Caco-2 (cell line): ENCODE measurements around the gene CSK. TPM values are rescaled to one million over a fixed set of nuclear protein-coding genes. Genes with fewer than 3 reads are reported as not detected.

ENCODE experiments used
- BruUV-seq: library from RNA; stranded (reverse); fragments of 400-500 nt; replicated peaks from 2 replicates; lab custom pipeline; 2021; lab: Mats Ljungman, UMichigan
- CTCF ChIA-PET: fragments of 300-600 bp; sonication (Branson Sonifier 250); formaldehyde crosslinking; loops from one replicate; lab custom pipeline; 2022; ENCODE audit warnings: antibody characterized with exemption; lab: Charles Lee
- POLR2A ChIA-PET: fragments of 300-600 bp; sonication (Branson Sonifier 250); formaldehyde crosslinking; loops from one replicate; lab custom pipeline; 2022; ENCODE audit warnings: antibody characterized with exemption; lab: Charles Lee
- DNase-seq, 2 experiments: peaks; one replicate each; pipeline versions ENCODE4 v3.0.0 to v3.0.0-alpha.2; 2020 to 2022
- H3K27me3 ChIP-seq: replicated peaks from 2 replicates; pipeline ENCODE4 v1.6.0; 2011; ENCODE audit warnings: low read length; ENCODE audit not compliant: control insufficient read depth, insufficient read depth
- H3K36me3 ChIP-seq: 2 replicates; pipeline ENCODE4 v1.5.1; 2011; ENCODE audit warnings: low read length; ENCODE audit not compliant: control insufficient read depth, insufficient read depth
- H3K4me1 ChIP-seq: fragments of 250-450 bp; sonication (Bioruptor Pico); 2 replicates; pipeline ENCODE4 v1.5.1; 2020; ENCODE audit warnings: mild to moderate bottlenecking
- H3K4me3 ChIP-seq: 2 replicates; pipeline ENCODE4 v1.5.1; 2011; ENCODE audit warnings: low read depth, mild to moderate bottlenecking, control low read depth, low read length
- H3K9me3 ChIP-seq: fragments of 250-450 bp; sonication (Bioruptor Pico); 2 replicates; pipeline ENCODE4 v1.5.1; 2020; ENCODE audit warnings: mild to moderate bottlenecking, moderate library complexity
- H3K27ac Mint-ChIP-seq: one replicate; pipeline ENCODE4 v1.8.0; 2022; ENCODE audit warnings: mixed read lengths; ENCODE audit not compliant: unreplicated experiment
- H3K27me3 Mint-ChIP-seq: one replicate; pipeline ENCODE4 v1.8.0; 2022; ENCODE audit warnings: mixed read lengths; ENCODE audit not compliant: insufficient read depth, unreplicated experiment
- H3K36me3 Mint-ChIP-seq: one replicate; pipeline ENCODE4 v1.8.0; 2022; ENCODE audit warnings: mild to moderate bottlenecking, mixed read lengths; ENCODE audit not compliant: insufficient read depth, unreplicated experiment
- H3K4me1 Mint-ChIP-seq: one replicate; pipeline ENCODE4 v1.8.0; 2022; ENCODE audit warnings: low read depth, mixed read lengths; ENCODE audit not compliant: unreplicated experiment
- H3K4me3 Mint-ChIP-seq: one replicate; pipeline ENCODE4 v1.8.0; 2022; ENCODE audit warnings: mild to moderate bottlenecking, moderate library complexity, mixed read lengths; ENCODE audit not compliant: unreplicated experiment
- H3K9me3 Mint-ChIP-seq: one replicate; pipeline ENCODE4 v1.8.0; 2022; ENCODE audit warnings: mixed read lengths; ENCODE audit not compliant: unreplicated experiment
- CTCF ChIP-seq, 2 experiments: fragments of 200-600 bp in 1 of 2; IDR thresholded peaks; 1 replicate in 1 of 2; 2 replicates in 1 of 2; pipeline versions ENCODE4 v1.5.1 to v1.8.0; 2011 to 2022; ENCODE audit warnings: antibody characterized with exemption in 1 of 2, control low read depth in 1 of 2, inconsistent platforms in 1 of 2, low read depth in 1 of 2, low read length in 1 of 2, mild to moderate bottlenecking in 1 of 2, moderate library complexity in 1 of 2; ENCODE audit not compliant: insufficient read depth in 1 of 2, severe bottlenecking in 1 of 2, unreplicated experiment in 1 of 2
- intact Hi-C: fragments of 100-400 bp; cut with micrococcal nuclease; formaldehyde crosslinking; loops from one replicate; pipeline ENCODE4 v1.10.0; 2022; ENCODE audit not compliant: unreplicated experiment
- total RNA-seq: library from RNA; stranded (reverse); gene quantifications from 2 replicates; pipeline ENCODE4 v1.2.3, GENCODE V29; 2022

Gene CSK
- total RNA-seq, 1 experiment from 2014 or later: 62.7 TPM

- no peak for TF ChIP-seq CTCF (IDR thresholded peaks at IDR 0.05; ENCODE audit: insufficient read depth in 1 of 2, low read depth in 1 of 2, low read length in 1 of 2, severe bottlenecking in 1 of 2, unreplicated experiment in 1 of 2)
- H3K27me3 ChIP-seq: no peaks in the 10 kb centered on the region
- peaks cover 31% of the 10 kb centered on the region for H3K4me1 Mint-ChIP-seq
- H3K9me3 Mint-ChIP-seq: no peaks in the 10 kb centered on the region
- no peak overlapping the region for H3K4me3 Mint-ChIP-seq
- H3K27me3 Mint-ChIP-seq: no peaks in the 10 kb centered on the region
- H3K27ac Mint-ChIP-seq: no peak overlapping the region
- H3K4me1 ChIP-seq: peaks cover 30% of the 10 kb centered on the region
- POLR2A ChIA-PET: no interaction called here
- H3K36me3 ChIP-seq: no peaks in the 10 kb centered on the region
- CTCF ChIA-PET: interaction anchor here (1.0 kb wide), 1 partner anchor 147 kb away, joined by 3 read pairs; no protein-coding TSS in a partner anchor
- no peak for DNase-seq
- no peaks in the 10 kb centered on the region for H3K9me3 ChIP-seq
- BruUV-seq: no TSS peak
- peaks cover 5% of the 10 kb centered on the region for H3K36me3 Mint-ChIP-seq
- H3K4me3 ChIP-seq: no peak overlapping the region
- intact Hi-C loops: no loop called here
Measured at GRCh38 chr15:74778599-74778970, 3.3 kb upstream of the CSK start.

- Mint-ChIP-seq H3K4me3 (no peak overlapping the region), H3K27me3 (no peaks in the 10 kb centered on the region), H3K4me1 (peaks cover 31% of the 10 kb centered on the region), H3K9me3 (no peaks in the 10 kb centered on the region), H3K36me3 (peaks cover 5% of the 10 kb centered on the region), H3K27ac (no peak overlapping the region)
- TF ChIP-seq CTCF (IDR thresholded peaks at IDR 0.05; ENCODE audit: insufficient read depth in 1 of 2, low read depth in 1 of 2, low read length in 1 of 2, severe bottlenecking in 1 of 2, unreplicated experiment in 1 of 2): no peak
- intact Hi-C loops: no loop called here
- Histone ChIP-seq H3K4me1 (peaks cover 32% of the 10 kb centered on the region), H3K36me3 (no peaks in the 10 kb centered on the region), H3K4me3 (no peak overlapping the region), H3K9me3 (no peaks in the 10 kb centered on the region), H3K27me3 (no peaks in the 10 kb centered on the region)
- ChIA-PET POLR2A (no interaction called here), CTCF (interaction anchor here (1.2 kb wide), 1 partner anchor 177 kb away, joined by 3 read pairs; no protein-coding TSS in a partner anchor)
- DNase-seq: no peak
- no TSS peak for BruUV-seq
Measured at GRCh38 chr15:74779162-74779648, 2.7 kb upstream of the CSK start.

- peaks cover 31% of the 10 kb centered on the region for H3K4me1 Mint-ChIP-seq
- Histone ChIP-seq H3K4me3 (no peak overlapping the region), H3K4me1 (peaks cover 32% of the 10 kb centered on the region), H3K9me3 (no peaks in the 10 kb centered on the region), H3K27me3 (no peaks in the 10 kb centered on the region), H3K36me3 (no peaks in the 10 kb centered on the region)
- no peak for DNase-seq
- POLR2A ChIA-PET: no interaction called here
- no peak for TF ChIP-seq CTCF (IDR thresholded peaks at IDR 0.05; ENCODE audit: insufficient read depth in 1 of 2, low read depth in 1 of 2, low read length in 1 of 2, severe bottlenecking in 1 of 2, unreplicated experiment in 1 of 2)
- H3K36me3 Mint-ChIP-seq: peaks cover 10% of the 10 kb centered on the region
- H3K27me3 Mint-ChIP-seq: no peaks in the 10 kb centered on the region
- intact Hi-C loops: loop anchor here (2.0 kb wide), 1 partner anchor 62 kb away; the partner anchor contains the start of gene ULK3
- peak overlapping the region; percentile 52 for H3K4me3 Mint-ChIP-seq
- H3K9me3 Mint-ChIP-seq: no peaks in the 10 kb centered on the region
- CTCF ChIA-PET: interaction anchor here (0.6 to 1.2 kb wide), 5 partner anchors 10 to 178 kb away, joined by 3 to 6 read pairs (median 4); no protein-coding TSS in a partner anchor
- no TSS peak for BruUV-seq
- H3K27ac Mint-ChIP-seq: no peak overlapping the region
Measured at GRCh38 chr15:74780523-74781430, 1.1 kb upstream of the CSK start.
